K562 (cell line): Measurements from ENCODE around the gene ZSWIM3. TPM values are rescaled to one million over a fixed set of nuclear protein-coding genes. Genes with fewer than 3 reads are reported as not detected.

Source experiments
- ATAC-seq: fragments of 200-7000 bp; cut with Tn5 transposase; 3 replicates; pipeline ENCODE4 v1.9.1; 2020; ENCODE audit warnings: moderate library complexity
- BruUV-seq: library from RNA; stranded (reverse); fragments of 400-500 nt; replicated peaks from 2 replicates; lab custom pipeline; 2021; lab: Mats Ljungman, UMichigan
- CTCF ChIA-PET: fragments of 300-600 bp; formaldehyde crosslinking; extraction: SDS; loops from one replicate; lab custom pipeline; 2021; ENCODE audit warnings: low intra/inter-chr PET ratio; lab: Yijun Ruan, JAX
- POLR2A ChIA-PET: fragments of 300-600, 350-650 bp; sonication (Branson Sonifier 250); formaldehyde crosslinking; extraction: SDS; loops from one replicate; lab custom pipeline; 2021; ENCODE audit warnings: antibody characterized with exemption, inconsistent platforms; lab: Yijun Ruan, JAX
- DNase-seq, 4 experiments: peaks; one replicate each; pipeline versions ENCODE4 v3.0.0 to v3.0.0-alpha.2; 2011 to 2018; ENCODE audit warnings: low spot score in 3 of 4, mixed read lengths in 3 of 4; ENCODE audit errors: extremely low read depth in 1 of 4
- FAIRE-seq: peaks from 2 replicates; lab custom pipeline; 2011; peaks lifted over from hg19 to GRCh38; lab: Jason Lieb, UNC
- H2AFZ ChIP-seq: 2 replicates; pipeline ENCODE4 v1.6.0; 2011; ENCODE audit warnings: low read depth, low read length, control low read depth, inconsistent platforms
- H3K27ac ChIP-seq: fragments of 200-600 bp; 3 replicates; pipeline ENCODE4 v1.8.0; 2011; ENCODE audit warnings: low read depth, mild to moderate bottlenecking, control low read depth, inconsistent platforms, low read length, moderate library complexity, mixed read lengths; ENCODE audit errors: extremely low read depth
- H3K27me3 ChIP-seq, 2 experiments: fragments of 300-600 bp in 1 of 2; 2 replicates in 1 of 2; 3 replicates in 1 of 2; pipeline versions ENCODE4 v1.6.0 to v1.8.0; 2011; ENCODE audit warnings: inconsistent platforms in 2 of 2, low read length in 2 of 2, mild to moderate bottlenecking in 1 of 2, mixed read lengths in 1 of 2, moderate library complexity in 1 of 2; ENCODE audit not compliant: control insufficient read depth in 2 of 2, insufficient read depth in 2 of 2
- H3K36me3 ChIP-seq: fragments of 300-600 bp; 3 replicates; pipeline ENCODE4 v1.8.0; 2011; ENCODE audit warnings: mild to moderate bottlenecking, low read length, inconsistent platforms; ENCODE audit not compliant: control insufficient read depth, insufficient read depth
- H3K4me1 ChIP-seq, 2 experiments: fragments of 200-600 bp in 1 of 2; replicated peaks in 1 of 2; 2 replicates in 1 of 2; 3 replicates in 1 of 2; pipeline versions ENCODE4 v1.5.1 to v1.8.0; 2011; ENCODE audit warnings: inconsistent platforms in 2 of 2, low read length in 2 of 2, mild to moderate bottlenecking in 1 of 2, mixed read lengths in 1 of 2, moderate library complexity in 1 of 2; ENCODE audit not compliant: control insufficient read depth in 2 of 2, insufficient read depth in 2 of 2
- H3K4me2 ChIP-seq: 2 replicates; pipeline ENCODE4 v1.6.1; 2011; ENCODE audit warnings: low read length, control low read depth, inconsistent platforms, mixed read lengths; ENCODE audit not compliant: insufficient read depth
- H3K4me3 ChIP-seq: fragments of 200-600 bp; sonication (generic), shearing (Covaris generic); 2 replicates; pipeline ENCODE4 v1.5.1; 2016; ENCODE audit warnings: control low read depth, inconsistent platforms
- H3K79me2 ChIP-seq: fragments of 200-600 bp; 3 replicates; pipeline ENCODE4 v1.8.0; 2011; ENCODE audit warnings: low read length, inconsistent platforms; ENCODE audit not compliant: control insufficient read depth, insufficient read depth
- H3K9ac ChIP-seq, 2 experiments: 2 replicates each; pipeline versions ENCODE4 v1.6.0 to v1.6.1; 2011; ENCODE audit warnings: low read depth in 2 of 2, low read length in 2 of 2, control low read depth in 1 of 2, inconsistent platforms in 1 of 2, mild to moderate bottlenecking in 1 of 2, mixed read lengths in 1 of 2; ENCODE audit not compliant: insufficient read depth in 1 of 2
- H3K9me1 ChIP-seq: one replicate; pipeline ENCODE4 v1.6.0; 2011; ENCODE audit warnings: inconsistent platforms, mild to moderate bottlenecking, low read length, moderate library complexity; ENCODE audit not compliant: control insufficient read depth, insufficient read depth
- H3K9me3 ChIP-seq: replicated peaks from 2 replicates; pipeline ENCODE4 v1.5.1; 2011; ENCODE audit warnings: low read depth, low read length, inconsistent platforms; ENCODE audit not compliant: control insufficient read depth, insufficient read depth
- H4K20me1 ChIP-seq: replicated peaks from 2 replicates; pipeline ENCODE4 v1.6.1; 2011; ENCODE audit warnings: low read length, inconsistent platforms, mixed read lengths; ENCODE audit not compliant: control insufficient read depth, insufficient read depth
- BRD9 ChIP-seq: fragments of 450-650 bp; IDR thresholded peaks from 2 replicates; pipeline ENCODE4 v1.6.1; 2018; ENCODE audit warnings: low read depth; ENCODE audit not compliant: partially characterized antibody
- HCFC1 ChIP-seq: IDR thresholded peaks from 2 replicates; pipeline ENCODE4 v1.6.1; 2012; ENCODE audit warnings: low read depth, low read length, improper control_type of control experiment
- HDAC8 ChIP-seq: fragments of 450-650 bp; IDR thresholded peaks from 2 replicates; pipeline ENCODE4 v1.6.1; 2016; ENCODE audit warnings: mild to moderate bottlenecking, missing genetic modification characterization, moderate library complexity, missing compliant biosample characterization
- MAZ ChIP-seq, 2 experiments: fragments of 450-650 bp in 1 of 2; sonication (generic) in 1 of 2; formaldehyde crosslinking; IDR thresholded peaks in 1 of 2; conservative IDR thresholded peaks in 1 of 2; 2 replicates each; pipeline versions ENCODE4 v1.4.0 to v1.5.0; 2020; ENCODE audit warnings: mild to moderate bottlenecking in 1 of 2, missing genetic modification reagents in 1 of 2
- NCOA6 ChIP-seq: fragments of 450-650 bp; IDR thresholded peaks from 2 replicates; pipeline ENCODE4 v1.6.1; 2017; ENCODE audit warnings: mild to moderate bottlenecking
- NFATC3 ChIP-seq: fragments of 450-650 bp; IDR thresholded peaks from 2 replicates; pipeline ENCODE4 v1.6.1; 2017; ENCODE audit warnings: mild to moderate bottlenecking
- TAF9B ChIP-seq: fragments of 450-650 bp; IDR thresholded peaks from 2 replicates; pipeline ENCODE4 v1.6.1; 2018; ENCODE audit warnings: mild to moderate bottlenecking; ENCODE audit not compliant: partially characterized antibody
- ZBTB7A ChIP-seq: IDR thresholded peaks from 2 replicates; pipeline ENCODE4 v1.6.1; 2011; ENCODE audit warnings: low read depth, mild to moderate bottlenecking, low read length, moderate library complexity, borderline replicate concordance; ENCODE audit not compliant: control insufficient read depth
- WGBS: fragments of 100-300 bp; shearing (Covaris generic); methylation state at CpG from one replicate; pipeline ENCODE4 v1.1.6; 2016; ENCODE audit warnings: low coverage, mixed read lengths; ENCODE audit not compliant: insufficient coverage; ENCODE audit errors: missing lambda C conversion rate; 5-methylcytosine and 5-hydroxymethylcytosine counted together
- in situ Hi-C: fragments of 300-500 bp; cut with MboI; formaldehyde crosslinking; loops from 4 replicates; pipeline ENCODE4 v1.15.0; 2018; ENCODE audit warnings: inconsistent platforms, mixed read lengths
- intact Hi-C: fragments of 100-400 bp; cut with micrococcal nuclease; formaldehyde crosslinking; loops from 2 replicates; pipeline ENCODE4 v1.14.2; 2022
- polyA plus RNA-seq, 8 experiments: library from polyadenylated mRNA; depleted of rRNA in 4 of 8; stranded (reverse) in 5 of 8; unstranded in 3 of 8; fragments of >200 nt; fragmentation: Nextera tagmentation in 2 of 8; fragmentation: Illumina TruSeq in 1 of 8; extraction: Ambion mirVana in 2 of 8; extraction: Trizol in 1 of 8; gene quantifications; 2 replicates each; pipeline versions ENCODE4 v1.2.1 to v1.2.3, GENCODE V29; 2011 to 2014; ENCODE audit warnings: inconsistent platforms in 1 of 8, missing spikeins in 1 of 8
- total RNA-seq, 7 experiments: library from RNA; depleted of rRNA in 6 of 7; stranded (reverse); fragments of >200 nt in 6 of 7; fragmentation: Illumina TruSeq in 2 of 7; extraction: Trizol in 2 of 7; gene quantifications; 2 replicates each; pipeline versions ENCODE4 v1.2.1 to v1.2.3, GENCODE V29; 2011 to 2021; ENCODE audit warnings: low replicate concordance in 1 of 7
- TF ChIP-seq, protein P1 (sequence below), 2 experiments: fragments of 450-650 bp in 1 of 2; sonication (generic) in 1 of 2; formaldehyde crosslinking in 1 of 2; IDR thresholded peaks in 1 of 2; conservative IDR thresholded peaks in 1 of 2; 2 replicates each; pipeline versions ENCODE4 v1.6.1 to v1.8.1; 2016 to 2023; ENCODE audit warnings: mild to moderate bottlenecking in 2 of 2, moderate library complexity in 2 of 2, inconsistent platforms in 1 of 2, missing genetic modification reagents in 1 of 2
- TF ChIP-seq, protein P2 (sequence below), 3 experiments: fragments of 200-800 bp in 1 of 3; fragments of 250-450 bp in 1 of 3; fragments of 450-650 bp in 1 of 3; sonication (Bioruptor Pico) in 1 of 3; sonication (Bioruptor generic) in 1 of 3; formaldehyde crosslinking in 1 of 3; IDR thresholded peaks; 2 replicates each; pipeline versions ENCODE4 v1.6.1 to v1.8.0; 2016 to 2022; ENCODE audit warnings: mild to moderate bottlenecking in 2 of 3, missing genetic modification characterization in 2 of 3, missing compliant biosample characterization in 1 of 3, moderate library complexity in 1 of 3
- TF ChIP-seq, protein P3 (sequence below): sonication (generic); formaldehyde crosslinking; IDR thresholded peaks from 2 replicates; pipeline ENCODE4 v1.8.0; 2022; ENCODE audit warnings: mild to moderate bottlenecking, missing genetic modification reagents, borderline replicate concordance
- TF ChIP-seq, protein P4 (sequence below): fragments of 450-650 bp; formaldehyde crosslinking; IDR thresholded peaks from 2 replicates; pipeline ENCODE4 v1.4.0; 2022; ENCODE audit warnings: missing genetic modification characterization

Gene ZSWIM3
- total and polyA plus RNA-seq, 9 of the 15 experiments (the other 6 are each of a cell fraction or from before 2014, with no cell fraction given): 1.7 to 4.3 (median 2.9) TPM

DNA sequence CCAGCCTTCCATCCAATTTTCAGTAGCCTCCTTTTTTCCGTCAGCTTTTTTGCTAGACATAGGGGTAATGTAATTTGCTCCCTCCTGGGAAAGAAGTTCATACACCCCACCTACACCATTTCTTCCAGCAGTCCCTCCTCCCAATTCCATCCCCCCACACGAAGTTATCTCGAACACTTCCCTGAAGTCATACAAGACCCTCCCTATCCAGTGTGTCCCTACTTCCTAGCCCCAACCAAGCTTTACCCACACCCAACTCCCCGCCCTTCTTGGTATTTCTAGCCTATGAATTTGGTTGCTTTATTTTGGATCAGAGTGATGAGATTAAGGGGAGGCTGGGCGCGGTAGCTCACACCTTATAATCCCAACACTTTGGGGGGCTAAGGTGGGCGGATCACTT is 43.9 kb upstream of the ZSWIM3 start:
- H3K27ac ChIP-seq: no peak overlapping the region
- FAIRE-seq: no peak
- H3K4me2 ChIP-seq: no peak overlapping the region
- peaks cover 34% of the 10 kb centered on the region; the same call in 2 of the 3 replicates for H3K36me3 ChIP-seq
- intact Hi-C loops: no loop called here
- no peaks in the 10 kb centered on the region for H3K27me3 ChIP-seq
- H3K9me3 ChIP-seq: peaks cover 11% of the 10 kb centered on the region; the same call in 1 of the 2 replicates
- no peak overlapping the region for H2AFZ ChIP-seq
- no peak overlapping the region for H3K9ac ChIP-seq
- no peaks in the 10 kb centered on the region for H3K79me2 ChIP-seq
- in situ Hi-C loops: no loop called here
- H3K9me1 ChIP-seq: no peaks in the 10 kb centered on the region
- H4K20me1 ChIP-seq: no peaks in the 10 kb centered on the region
- WGBS: 68% methylated on average over 7 of the region's 7 CpGs
- CTCF ChIA-PET: no interaction called here
- BruUV-seq: no TSS peak
- H3K4me1 ChIP-seq: peaks cover 14 to 23% of the 10 kb centered on the region in 2 experiments
- H3K4me3 ChIP-seq: no peak overlapping the region
- no peak for DNase-seq
- POLR2A ChIA-PET: interaction anchor here (0.6 to 1.2 kb wide), 4 partner anchors 11 to 159 kb away, joined by 3 to 5 read pairs (median 4); partner anchors contain the start of gene SNX21
- no peak for ATAC-seq
- TF ChIP-seq HDAC8 (tag): no peak
- no peak for TF ChIP-seq HCFC1
- no peak for TF ChIP-seq NFATC3
- TF ChIP-seq, protein P1, sequence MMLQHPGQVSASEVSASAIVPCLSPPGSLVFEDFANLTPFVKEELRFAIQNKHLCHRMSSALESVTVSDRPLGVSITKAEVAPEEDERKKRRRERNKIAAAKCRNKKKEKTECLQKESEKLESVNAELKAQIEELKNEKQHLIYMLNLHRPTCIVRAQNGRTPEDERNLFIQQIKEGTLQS (IDR thresholded peaks at IDR 0.05): no peak
- TF ChIP-seq, protein P1 (CRISPR knock-in tag; conservative IDR thresholded peaks at IDR 0.05): no peak
- TF ChIP-seq NCOA6: no peak
- TF ChIP-seq, protein P2, sequence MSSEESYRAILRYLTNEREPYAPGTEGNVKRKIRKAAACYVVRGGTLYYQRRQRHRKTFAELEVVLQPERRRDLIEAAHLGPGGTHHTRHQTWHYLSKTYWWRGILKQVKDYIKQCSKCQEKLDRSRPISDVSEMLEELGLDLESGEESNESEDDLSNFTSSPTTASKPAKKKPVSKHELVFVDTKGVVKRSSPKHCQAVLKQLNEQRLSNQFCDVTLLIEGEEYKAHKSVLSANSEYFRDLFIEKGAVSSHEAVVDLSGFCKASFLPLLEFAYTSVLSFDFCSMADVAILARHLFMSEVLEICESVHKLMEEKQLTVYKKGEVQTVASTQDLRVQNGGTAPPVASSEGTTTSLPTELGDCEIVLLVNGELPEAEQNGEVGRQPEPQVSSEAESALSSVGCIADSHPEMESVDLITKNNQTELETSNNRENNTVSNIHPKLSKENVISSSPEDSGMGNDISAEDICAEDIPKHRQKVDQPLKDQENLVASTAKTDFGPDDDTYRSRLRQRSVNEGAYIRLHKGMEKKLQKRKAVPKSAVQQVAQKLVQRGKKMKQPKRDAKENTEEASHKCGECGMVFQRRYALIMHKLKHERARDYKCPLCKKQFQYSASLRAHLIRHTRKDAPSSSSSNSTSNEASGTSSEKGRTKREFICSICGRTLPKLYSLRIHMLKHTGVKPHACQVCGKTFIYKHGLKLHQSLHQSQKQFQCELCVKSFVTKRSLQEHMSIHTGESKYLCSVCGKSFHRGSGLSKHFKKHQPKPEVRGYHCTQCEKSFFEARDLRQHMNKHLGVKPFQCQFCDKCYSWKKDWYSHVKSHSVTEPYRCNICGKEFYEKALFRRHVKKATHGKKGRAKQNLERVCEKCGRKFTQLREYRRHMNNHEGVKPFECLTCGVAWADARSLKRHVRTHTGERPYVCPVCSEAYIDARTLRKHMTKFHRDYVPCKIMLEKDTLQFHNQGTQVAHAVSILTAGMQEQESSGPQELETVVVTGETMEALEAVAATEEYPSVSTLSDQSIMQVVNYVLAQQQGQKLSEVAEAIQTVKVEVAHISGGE (CRISPR knock-in tag; IDR thresholded peaks at IDR 0.05): no peak
- TF ChIP-seq MAZ (CRISPR knock-in tag; conservative IDR thresholded peaks at IDR 0.05 in 1 of 2, IDR thresholded peaks at IDR 0.05 in 1 of 2): no peak
- TF ChIP-seq, protein P3, sequence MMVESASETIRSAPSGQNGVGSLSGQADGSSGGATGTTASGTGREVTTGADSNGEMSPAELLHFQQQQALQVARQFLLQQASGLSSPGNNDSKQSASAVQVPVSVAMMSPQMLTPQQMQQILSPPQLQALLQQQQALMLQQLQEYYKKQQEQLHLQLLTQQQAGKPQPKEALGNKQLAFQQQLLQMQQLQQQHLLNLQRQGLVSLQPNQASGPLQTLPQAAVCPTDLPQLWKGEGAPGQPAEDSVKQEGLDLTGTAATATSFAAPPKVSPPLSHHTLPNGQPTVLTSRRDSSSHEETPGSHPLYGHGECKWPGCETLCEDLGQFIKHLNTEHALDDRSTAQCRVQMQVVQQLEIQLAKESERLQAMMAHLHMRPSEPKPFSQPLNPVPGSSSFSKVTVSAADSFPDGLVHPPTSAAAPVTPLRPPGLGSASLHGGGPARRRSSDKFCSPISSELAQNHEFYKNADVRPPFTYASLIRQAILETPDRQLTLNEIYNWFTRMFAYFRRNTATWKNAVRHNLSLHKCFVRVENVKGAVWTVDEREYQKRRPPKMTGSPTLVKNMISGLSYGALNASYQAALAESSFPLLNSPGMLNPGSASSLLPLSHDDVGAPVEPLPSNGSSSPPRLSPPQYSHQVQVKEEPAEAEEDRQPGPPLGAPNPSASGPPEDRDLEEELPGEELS (CRISPR knock-in tag): no peak
- no peak for TF ChIP-seq TAF9B
- no peak for TF ChIP-seq ZBTB7A
- TF ChIP-seq, protein P4, sequence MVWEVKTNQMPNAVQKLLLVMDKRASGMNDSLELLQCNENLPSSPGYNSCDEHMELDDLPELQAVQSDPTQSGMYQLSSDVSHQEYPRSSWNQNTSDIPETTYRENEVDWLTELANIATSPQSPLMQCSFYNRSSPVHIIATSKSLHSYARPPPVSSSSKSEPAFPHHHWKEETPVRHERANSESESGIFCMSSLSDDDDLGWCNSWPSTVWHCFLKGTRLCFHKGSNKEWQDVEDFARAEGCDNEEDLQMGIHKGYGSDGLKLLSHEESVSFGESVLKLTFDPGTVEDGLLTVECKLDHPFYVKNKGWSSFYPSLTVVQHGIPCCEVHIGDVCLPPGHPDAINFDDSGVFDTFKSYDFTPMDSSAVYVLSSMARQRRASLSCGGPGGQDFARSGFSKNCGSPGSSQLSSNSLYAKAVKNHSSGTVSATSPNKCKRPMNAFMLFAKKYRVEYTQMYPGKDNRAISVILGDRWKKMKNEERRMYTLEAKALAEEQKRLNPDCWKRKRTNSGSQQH (CRISPR knock-in tag): no peak
- no peak for TF ChIP-seq BRD9
